HL-60/S4 treated with phorbol 12-myristate 13-acetate at 8.2 ng/mL for 4 days and 3 days (cell line): ENCODE results near the gene BOC.

Source experiments
- in situ Hi-C: fragments of 300-500 bp; cut with MboI; formaldehyde crosslinking; loops from 2 replicates; pipeline ENCODE4 v1.15.0; 2022; ENCODE audit warnings: low sequenced_read_pairs

Gene BOC

DNA sequence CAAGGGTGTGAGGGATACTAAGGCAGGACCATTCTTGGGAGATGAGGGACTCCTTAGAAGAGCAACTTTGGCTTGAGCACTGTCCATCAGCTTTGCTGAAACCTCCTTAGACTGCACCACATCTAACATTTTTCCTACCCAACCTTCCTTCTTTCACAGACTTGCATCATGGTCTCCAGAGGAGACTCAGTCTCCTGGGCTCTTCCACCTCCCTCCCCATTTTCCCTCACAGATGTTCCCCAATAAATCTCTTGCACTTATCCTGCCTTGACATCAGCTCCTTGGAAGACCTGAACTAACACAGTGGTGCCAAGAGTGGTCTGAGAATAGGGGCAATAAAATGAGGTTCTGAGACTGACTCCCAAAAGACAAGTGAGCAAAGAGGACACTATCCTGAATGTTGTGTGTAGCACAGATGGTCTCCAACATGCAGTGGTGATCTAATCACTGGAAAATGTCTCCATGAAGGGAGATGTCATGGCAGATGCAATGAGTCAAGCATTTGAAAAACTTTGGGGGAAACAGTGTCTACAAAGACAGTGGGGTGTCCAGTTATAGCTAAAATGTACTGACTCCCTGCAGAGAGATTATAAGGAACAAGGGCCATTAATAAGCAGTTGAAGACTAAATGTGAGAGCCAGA lies 26.0 kb upstream of the BOC start:
- in situ Hi-C loops, result no loop called here

DNA sequence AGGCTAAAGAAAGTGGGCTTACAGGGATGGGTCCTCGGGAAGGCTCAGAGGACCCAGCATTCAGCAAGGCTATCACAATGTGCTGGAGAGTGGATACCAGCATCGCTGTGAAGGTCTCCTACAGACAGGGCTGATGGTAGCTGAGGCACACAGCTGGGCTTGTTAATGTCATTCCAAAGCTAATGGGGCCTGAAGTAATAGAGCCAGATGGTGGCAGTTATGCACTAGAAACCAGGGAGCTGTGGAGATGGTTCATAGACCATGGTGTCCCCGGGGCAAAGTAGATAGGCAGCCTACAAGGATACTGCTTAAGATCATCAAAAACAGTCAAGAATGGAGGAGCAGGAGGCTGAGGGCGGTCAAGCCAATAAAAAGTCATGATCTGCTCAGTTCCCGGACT lies 24.8 kb upstream of the BOC start:
- in situ Hi-C loops, result no loop called here

DNA sequence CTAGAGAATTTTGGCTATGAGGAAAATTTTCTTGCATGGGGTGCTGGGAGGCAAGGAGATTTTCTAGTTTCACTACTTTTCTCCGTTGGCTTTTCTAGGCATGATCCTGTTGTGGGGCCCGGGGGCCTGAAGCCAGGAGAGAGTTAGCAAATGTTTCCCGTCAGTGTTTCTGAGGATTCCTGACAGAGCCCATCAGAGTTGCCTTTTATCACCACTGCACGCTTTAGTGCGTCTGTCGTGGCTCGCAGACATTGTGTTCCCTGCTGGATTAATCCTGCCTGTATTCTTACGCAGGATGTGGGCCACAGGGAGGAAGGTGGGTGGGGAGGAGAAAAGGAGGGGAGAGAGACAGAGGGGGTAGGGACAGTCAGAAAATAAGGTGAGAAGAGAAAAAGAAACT lies 18.1 kb upstream of the BOC start:
- in situ Hi-C loops, result no loop called here

DNA sequence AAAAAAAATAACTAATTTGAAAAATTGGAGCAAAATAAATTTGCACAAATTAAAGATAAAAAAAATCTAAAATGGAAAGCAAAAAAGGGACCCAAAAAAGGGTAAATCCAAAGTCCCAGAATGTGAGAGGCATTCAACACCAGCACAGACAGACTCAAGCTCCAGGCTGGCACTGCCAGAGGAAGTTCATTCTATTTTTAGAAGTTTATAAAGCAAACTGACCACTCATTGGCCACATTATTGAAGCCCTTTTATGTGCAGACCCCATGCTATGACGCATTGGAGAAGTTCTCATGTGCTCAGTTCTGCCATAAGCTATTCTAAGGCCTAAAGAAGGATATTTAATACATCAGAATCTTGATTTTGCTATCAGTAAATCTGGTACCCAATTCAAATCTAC lies 17.6 kb upstream of the BOC start:
- in situ Hi-C loops, result no loop called here

DNA sequence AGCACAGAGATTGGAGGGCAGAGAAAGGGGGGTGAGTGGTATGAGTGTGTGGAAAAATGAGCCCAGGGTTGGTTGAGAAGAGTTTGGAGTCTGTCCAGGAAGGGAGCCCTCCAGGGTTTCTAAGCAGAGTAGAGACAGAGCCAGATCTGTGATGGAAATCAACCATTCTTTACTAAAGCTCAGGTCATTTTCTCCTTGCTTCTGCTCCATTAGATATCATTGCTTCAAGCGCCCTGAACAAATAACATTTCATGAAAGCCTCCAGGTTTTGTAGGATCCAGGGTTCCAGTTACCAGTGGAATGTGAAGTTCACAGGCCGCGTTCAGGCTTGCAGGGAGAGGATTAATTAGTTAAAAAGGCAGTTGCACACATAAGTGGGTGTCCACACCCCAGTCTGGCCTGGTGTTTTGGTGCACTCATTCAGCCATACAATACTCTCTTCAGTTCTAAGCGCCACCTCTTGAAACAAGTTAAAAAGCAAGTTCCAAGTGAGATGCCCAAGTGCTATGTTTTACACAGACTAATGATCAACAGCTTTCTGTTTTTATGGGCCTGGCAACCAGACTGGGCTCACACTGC lies 16.4 kb upstream of the BOC start:
- in situ Hi-C loops, result no loop called here

DNA sequence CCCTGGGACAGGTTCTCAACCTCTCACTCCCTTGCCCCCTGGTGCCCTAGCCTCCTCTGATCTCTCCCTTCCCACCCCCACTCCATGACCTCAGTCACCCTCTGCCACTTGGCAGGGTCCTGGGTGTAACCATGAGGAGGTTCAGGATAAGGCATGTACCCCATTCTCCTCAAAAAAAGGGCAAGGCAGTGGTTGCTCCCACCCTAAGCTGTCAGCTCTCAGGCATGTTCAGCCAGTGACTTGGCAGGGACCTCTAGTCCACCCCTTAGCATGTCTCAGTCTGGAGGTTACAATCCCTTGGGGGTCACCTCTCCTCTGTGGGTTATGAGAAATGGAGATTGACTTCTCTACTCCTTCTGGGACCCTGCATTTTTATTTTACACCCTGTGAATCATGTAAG lies 11.0 kb upstream of the BOC start:
- in situ Hi-C loops, result no loop called here

DNA sequence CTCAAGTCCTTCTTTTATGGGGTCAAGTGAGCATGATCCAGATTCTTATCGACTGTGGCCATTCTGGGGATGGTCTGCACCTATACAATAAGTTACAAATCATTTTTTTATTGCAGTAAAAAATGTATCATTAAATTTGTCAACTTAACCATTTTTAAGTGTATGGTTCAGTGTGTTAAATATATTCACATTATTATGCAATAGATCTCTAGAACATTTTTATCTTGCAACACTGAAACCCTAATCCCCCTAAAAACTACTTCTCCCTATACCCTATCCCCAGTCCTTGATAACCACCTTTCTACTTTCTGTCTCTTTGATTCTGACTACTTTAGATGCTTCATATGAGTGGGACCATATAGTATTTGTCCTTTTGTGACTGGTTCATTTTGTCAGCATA lies 10.4 kb upstream of the BOC start:
- in situ Hi-C loops, result no loop called here

DNA sequence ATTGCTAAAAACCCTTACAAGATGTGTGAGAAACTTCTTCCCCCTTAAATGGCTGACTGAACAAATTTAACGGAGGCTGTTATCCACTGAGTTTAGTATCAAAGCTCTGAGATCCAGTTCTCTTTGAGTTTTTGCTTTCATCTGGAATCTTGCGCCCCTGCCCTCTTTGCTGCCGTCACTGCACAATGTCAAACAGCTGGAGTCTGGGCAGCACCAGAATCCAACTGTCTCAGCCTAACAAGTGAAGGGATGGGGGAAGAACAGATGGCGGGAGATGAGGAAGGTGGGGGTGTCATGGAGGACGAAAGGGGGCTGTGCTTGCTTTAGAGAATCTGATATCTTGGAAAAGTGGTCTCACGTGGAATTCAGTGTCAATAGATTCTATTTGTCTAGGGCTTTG lies 7.0 kb upstream of the BOC start:
- in situ Hi-C loops, result no loop called here

DNA sequence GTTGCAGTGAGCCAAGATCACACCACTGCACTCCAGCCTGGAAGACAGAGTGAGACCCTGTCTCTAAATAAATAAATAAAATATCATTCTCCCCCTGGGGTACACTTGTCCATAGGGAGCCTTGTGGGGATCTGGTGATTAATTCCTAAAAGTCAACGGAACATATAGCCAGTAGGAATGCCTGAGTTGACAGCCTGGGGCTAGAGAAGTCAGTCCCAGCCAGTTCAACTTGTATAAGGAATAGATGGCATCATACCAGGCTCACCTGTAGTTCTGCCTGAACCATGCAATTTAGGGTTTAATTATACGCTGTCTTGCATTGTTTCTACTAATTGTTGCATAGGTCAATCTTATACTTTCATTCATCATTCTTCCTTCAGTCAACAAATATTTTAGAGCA lies 5.9 kb upstream of the BOC start:
- in situ Hi-C loops, result no loop called here

DNA sequence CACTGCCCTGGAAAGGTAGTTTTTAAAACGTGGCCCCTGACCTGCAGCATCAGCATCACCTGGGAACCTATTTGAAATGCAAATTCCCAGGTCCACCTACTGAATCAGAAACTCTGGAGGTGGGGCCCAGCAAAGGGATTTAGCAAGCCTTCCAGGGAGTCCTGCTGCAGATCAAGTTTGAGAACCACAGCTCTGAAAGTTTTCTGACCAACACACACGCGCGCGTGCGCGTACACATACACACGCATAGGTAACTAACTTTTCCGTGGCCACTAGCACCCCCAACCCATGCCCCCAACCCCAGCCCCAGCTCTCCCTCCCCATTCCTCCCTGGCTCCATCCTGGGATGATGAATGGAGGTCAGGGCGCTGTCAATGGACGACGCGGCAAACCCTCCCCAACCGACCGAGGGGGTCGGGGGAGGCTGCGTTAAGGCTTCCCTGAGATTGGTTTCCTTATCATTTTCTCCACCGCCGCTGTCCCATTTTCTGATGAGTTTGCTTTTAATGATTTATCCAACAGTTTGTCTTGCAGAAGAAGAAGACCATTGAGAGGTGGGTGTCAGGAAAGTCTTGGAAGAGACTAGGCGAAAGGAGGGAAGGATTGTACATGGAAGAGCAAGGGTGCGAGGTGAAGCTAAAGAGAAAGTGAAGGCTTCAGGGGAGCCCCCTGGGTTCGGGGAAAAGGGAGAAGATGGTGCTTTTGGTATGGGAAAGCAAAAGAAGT lies 590 bp upstream of the BOC start:
- in situ Hi-C loops, result no loop called here

DNA sequence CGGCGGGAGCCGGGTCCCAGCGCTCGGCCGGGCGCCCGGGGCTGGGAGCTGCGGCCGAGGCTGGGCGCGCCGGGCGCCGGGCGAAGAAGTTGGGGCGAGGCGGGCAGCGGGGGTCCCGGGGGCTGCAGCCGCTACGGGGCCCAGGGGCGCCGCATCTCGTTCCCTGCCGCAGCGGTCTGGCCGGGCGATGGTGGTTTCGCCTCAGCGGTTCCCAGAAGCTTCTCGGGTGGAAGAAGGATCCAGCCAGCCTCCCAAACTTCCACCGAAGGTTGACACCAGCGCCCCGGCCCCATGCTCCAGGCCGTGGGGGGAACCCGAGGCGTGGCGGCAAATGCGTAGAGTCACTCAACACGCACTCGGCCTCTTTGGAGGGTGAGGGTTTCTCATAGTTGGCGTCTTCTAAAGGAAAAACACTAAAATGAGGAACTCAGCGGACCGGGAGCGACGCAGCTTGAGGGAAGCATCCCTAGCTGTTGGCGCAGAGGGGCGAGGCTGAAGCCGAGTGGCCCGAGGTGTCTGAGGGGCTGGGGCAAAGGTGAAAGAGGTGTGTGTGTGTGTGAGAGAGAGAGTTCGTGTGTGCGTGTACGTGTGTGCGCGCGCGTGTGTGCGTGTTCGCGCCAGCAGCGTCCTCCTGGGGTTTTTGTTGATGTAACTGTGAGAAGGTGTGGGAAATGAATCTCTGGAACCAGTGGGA lies 940 bp downstream of the BOC start:
- in situ Hi-C loops, result no loop called here

DNA sequence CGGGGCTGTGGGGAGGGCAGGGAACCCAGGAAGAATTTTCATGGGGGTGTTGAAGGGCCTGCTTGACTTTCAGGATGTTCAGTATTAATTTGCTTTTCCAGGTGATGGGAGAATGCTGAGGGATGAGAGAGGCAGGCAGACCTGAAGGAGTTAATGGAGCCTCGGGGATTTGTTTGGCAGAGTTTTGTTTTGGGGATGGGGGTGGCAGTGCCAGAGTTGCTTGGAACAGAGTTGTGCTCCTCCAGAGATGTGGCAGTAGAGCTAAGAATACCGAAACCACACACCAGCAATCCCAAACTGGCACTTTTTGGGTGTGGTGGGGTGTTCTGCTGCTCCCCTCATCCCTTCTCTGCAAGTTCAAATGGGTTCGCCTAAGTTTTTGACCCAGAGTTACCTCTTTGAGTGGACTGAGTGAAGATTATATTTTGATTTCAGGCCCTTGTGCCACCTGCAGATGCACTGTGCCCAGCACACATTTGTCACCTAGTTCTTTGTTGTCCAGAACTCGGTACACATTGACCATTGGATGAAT lies 1.6 kb downstream of the BOC start:
- in situ Hi-C loops, result no loop called here

DNA sequence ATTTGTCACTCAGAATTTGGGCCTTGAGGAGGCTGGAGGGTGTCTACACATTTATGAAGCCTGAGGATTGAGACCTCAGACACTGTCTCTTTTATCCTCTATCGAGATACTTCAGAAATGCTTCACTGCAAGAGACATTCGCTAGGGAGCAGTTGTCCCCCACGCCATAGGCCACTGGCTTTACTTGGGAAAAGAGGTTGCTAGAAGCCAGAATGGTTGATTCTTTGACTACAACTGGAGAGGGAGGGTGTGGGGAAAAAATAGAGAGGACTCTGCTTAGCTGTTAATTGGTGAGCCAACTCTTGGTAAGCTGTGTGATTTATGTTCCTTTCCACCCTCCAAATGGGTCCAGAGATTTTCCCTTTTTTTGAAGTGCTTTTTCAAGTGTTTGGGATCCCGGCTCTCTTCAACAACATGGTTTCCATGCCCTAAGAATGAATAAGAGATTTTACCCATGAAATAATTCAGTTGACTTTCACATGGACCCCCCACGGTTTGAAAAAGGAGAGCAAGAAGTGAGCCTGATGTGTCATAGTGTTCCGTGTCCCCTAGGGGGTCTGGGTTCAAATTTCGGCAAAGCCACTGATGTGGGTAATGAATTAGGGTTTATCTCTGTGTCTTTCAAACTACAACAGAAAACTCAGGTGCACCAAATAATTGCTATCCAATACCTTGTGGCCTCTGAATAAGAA lies 2.7 kb downstream of the BOC start:
- in situ Hi-C loops, result no loop called here

DNA sequence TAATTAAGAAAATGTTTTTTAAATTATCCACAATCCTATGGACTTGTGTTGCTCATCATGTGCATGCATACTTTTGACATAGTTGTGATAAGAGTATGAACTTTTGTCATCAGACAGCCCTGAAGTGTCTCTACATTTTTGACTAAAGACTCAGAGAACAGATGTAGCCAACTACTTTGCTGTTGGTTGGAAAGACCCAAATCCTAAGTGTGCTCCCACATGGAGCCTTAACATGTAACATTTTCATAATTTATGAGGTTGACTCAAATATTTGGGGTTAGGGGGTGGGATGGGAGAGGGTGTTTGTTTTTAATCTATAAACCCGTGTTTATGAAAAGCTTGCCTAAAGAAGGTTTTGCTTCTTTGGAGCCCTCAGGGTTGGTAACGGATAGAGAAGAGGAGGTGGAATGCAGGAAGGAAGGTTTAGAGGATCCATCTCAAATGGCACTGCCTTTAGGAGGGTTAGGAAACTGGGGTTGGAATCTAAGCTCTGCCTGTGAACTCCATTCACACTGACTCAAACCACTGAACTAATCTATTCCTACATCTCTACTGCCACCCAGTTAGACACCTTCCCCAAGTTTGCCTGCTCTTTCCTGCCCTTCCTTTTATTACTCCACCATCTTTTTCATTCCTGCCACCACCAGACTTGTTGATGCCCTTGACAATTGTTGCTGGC lies 3.7 kb downstream of the BOC start:
- in situ Hi-C loops, result no loop called here

DNA sequence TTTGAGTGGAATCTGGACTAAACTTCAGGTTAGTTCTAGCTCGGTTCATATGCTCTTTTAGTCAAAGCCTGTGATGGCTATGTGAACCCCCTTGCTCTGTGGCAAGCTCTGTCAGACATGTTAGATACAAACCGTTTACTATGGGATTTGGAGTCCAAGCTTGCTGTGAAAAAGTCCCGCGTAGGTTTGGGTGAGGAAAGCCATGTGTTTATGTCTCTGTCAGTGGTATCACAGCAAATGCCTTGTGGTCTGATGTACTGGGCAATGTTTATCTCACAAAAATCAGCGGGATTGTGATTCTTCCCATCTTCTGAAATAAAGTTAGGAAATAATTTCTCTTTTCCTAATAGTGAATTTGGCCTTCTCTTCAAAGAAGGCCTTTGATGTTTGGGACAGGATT lies 5.0 kb downstream of the BOC start:
- in situ Hi-C loops, result no loop called here

DNA sequence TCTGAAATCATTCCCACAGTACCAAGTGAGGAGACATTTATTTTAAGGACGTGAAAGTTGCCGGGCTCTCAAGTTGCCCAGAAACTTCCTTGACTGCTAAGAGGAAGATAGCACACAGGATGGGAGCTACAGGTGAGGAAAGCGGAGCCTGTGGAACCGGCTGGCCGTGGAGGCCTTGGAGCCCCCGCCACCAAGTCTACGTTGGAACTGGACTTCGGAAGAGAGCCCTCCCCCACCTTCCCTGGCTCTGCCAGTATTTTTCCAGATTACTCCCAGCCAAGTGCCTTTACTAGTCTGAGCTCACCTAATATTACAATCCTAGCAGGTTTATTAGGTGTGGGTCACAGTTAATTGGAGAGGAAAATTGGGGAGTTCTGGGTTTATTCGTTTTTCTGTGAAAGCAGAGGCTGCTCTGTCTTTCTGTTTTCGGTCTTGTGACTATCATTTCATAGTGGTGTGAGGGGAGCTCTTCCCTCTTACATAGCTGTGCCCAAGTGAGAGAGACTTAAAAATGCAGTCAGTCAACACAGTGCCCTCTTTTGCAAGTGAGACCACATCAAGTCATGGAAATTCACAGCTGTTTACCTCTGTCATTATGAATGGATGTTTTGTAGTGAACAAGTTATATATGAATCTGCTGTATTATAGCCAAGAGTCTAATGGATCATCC lies 6.8 kb downstream of the BOC start:
- in situ Hi-C loops, result no loop called here

DNA sequence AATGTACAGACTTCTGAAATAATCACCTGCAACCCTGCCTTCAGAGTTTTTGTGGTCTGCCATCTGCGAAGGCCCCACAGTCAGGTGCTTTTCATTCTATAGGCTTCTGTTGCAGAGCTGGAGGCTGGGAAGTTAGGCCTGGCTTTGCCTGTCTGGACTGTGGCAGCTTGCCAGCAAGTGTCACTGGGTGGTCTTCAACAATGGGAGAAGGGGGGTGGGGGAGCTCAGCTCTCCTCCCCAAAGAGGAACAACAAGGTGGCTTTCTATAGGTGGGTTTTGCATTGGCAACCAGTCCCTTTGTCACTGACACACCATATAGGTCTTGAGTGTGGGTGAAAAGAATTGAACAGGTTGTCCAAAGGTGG lies 7.3 kb downstream of the BOC start:
- in situ Hi-C loops, result no loop called here

DNA sequence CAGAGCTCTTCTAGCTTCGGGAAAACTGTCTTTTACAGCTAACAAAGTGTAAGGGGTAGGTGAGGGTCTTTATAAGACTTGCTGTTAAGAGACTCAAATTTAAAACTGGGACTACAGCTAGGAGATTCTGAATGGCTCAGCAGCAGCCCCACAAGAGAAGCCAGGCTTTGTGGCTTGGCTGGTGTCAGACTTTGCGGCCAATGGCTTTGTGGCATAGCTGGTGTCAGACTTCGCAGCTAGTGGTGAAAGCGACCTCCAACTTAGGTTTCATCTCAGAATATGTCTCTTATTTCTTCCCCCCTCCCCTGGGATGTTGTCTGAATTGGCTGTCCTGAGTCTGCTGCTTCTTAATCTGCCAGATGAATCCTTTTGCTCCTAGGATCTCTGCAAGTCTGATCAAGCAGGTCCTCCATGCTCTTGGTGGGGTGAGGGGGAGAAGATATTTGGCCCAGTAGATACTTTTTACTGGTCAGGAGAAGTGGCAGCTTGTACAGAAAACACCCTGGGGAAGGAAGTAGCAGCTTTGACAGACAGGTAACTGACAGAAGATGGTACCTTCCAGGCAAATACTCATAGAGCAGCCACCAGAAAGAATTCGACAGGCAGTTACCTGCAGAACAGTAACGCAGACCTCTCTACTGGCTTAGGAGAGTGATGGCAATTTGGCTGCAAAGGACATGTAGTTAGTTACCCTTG lies 8.4 kb downstream of the BOC start:
- in situ Hi-C loops, result no loop called here

DNA sequence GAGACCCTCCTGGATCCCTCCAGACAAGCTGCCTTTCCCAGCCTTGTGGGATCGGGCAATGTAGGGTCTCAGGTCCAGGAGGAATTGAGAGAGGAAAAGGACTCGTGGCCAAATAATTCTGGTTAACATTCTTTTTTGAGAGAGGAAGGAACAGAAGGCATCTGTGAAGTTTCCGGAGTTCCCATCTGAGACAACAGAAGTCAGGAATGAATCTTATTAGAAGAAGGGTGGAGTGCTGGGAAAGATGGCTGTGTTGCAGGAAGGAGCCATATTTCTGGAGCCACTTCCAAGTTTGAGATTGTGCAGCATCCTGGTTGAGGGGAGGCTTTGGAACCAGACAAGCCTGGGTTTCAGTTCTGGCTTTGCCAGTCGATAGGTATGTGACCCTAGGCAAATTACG lies 9.4 kb downstream of the BOC start:
- in situ Hi-C loops, result no loop called here
